ENCODE measurements around the gene BOC.
A peak's percentile ranks its signal among the peaks of the same experiment; 100 is the strongest.

The BOC gene

GRCh38 chr3:113174304-113174703 lies 37.1 kb upstream of the BOC start:
- TF ChIP-seq, protein P1, sequence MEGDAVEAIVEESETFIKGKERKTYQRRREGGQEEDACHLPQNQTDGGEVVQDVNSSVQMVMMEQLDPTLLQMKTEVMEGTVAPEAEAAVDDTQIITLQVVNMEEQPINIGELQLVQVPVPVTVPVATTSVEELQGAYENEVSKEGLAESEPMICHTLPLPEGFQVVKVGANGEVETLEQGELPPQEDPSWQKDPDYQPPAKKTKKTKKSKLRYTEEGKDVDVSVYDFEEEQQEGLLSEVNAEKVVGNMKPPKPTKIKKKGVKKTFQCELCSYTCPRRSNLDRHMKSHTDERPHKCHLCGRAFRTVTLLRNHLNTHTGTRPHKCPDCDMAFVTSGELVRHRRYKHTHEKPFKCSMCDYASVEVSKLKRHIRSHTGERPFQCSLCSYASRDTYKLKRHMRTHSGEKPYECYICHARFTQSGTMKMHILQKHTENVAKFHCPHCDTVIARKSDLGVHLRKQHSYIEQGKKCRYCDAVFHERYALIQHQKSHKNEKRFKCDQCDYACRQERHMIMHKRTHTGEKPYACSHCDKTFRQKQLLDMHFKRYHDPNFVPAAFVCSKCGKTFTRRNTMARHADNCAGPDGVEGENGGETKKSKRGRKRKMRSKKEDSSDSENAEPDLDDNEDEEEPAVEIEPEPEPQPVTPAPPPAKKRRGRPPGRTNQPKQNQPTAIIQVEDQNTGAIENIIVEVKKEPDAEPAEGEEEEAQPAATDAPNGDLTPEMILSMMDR (conservative IDR thresholded peaks at IDR 0.05; ENCODE audit: control insufficient read depth, insufficient read depth, low read depth, low read length): no peak
- H3K4me3 ChIP-seq (ENCODE audit: control insufficient read depth, low read depth, low read length): no peak overlapping the region
- no peak for DNase-seq (ENCODE audit: low read depth)

DNA sequence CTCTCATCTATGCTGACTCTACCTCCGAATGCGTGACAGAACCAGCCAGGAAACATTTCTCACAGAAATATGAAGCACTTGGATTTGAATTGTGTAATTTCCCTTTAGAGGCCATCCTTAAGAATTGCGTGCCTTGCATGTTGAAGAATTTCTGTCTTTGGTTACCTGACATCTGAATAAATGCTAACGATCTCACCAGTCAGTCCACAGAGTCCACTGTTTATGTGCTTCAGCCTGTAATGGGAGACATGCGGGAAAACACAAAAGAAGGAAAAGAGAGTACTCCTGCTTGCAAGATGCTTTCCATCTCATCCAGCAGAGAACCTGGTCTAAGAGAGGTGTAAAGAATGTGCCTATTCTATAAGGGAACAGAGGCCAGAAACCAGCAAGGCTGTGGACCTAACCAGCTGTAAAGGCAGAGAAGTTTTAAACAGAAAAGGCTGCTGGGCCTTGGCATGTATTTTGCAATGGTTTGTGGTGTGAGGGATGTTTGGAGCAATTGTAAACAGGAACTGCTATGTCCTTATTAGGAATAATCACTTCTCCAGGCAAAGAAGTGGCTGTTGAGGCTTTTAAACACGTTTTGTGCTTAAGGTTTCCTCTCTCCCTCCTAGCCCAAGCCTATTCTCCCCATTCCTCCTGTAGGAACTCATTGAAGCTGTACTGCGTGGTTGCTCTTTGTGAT lies 36.4 kb upstream of the BOC start:
- TF ChIP-seq, protein P1 (conservative IDR thresholded peaks at IDR 0.05; ENCODE audit: control insufficient read depth, insufficient read depth, low read depth, low read length): no peak
- DNase-seq (ENCODE audit: low read depth): peak; percentile 33

DNA sequence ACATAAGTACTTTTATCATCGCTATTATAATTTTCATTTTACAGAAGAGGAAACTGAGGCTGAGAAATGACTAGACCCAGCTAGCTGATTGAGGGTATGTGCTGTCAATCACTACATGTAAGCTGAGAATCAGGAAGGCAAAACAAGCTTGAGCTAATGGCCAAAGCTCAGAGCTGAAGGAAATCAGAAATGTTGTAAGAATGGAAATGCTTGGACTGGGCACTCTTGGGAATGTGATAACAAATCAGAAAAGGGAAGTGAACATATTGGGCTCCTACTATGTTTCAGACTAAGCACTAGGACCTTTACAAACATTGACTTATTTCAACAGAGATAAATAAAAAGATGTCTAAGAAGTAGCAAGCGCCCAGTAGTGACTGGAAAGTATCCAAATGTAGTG lies 33.8 kb upstream of the BOC start:
- TF ChIP-seq, protein P1 (conservative IDR thresholded peaks at IDR 0.05; ENCODE audit: control insufficient read depth, insufficient read depth, low read depth, low read length): no peak
- DNase-seq (ENCODE audit: low read depth): no peak
- no peak overlapping the region for H3K4me3 ChIP-seq (ENCODE audit: control insufficient read depth, low read depth, low read length)

More for the DNA sequence above, 36.4 kb upstream of the BOC start:
- H3K4me3 ChIP-seq (ENCODE audit: control insufficient read depth, low read depth, low read length): no peak overlapping the region

DNA sequence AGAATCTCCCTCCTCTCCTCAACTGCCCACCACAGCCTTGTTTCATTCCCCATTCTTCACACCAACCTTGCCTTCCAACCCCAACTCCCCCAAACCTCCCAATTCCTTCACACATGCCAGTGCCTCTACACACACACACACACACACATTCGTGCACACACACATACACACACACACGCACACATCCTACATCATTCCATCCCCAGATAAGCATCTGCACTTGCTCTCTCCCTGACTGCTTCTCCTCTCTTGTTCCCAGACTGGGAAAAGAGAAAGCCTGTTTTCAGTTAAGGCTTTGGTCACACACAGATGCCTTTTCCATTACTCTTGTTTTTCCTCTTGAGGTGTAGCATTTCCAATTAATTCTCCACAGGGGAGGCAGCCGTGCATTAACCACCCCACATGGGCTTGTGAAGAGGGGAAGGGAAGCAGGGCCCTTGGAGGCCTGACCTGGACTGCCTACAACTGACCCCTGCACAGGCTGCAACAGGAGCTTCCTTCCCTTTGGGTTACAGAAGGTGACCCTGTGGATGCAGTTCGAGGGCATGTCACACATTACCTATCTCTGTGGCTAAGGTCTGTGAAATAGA lies 32.0 kb upstream of the BOC start:
- TF ChIP-seq, protein P1 (conservative IDR thresholded peaks at IDR 0.05; ENCODE audit: control insufficient read depth, insufficient read depth, low read depth, low read length): no peak
- H3K4me3 ChIP-seq (ENCODE audit: control insufficient read depth, low read depth, low read length): no peak overlapping the region
- no peak for DNase-seq (ENCODE audit: low read depth)

DNA sequence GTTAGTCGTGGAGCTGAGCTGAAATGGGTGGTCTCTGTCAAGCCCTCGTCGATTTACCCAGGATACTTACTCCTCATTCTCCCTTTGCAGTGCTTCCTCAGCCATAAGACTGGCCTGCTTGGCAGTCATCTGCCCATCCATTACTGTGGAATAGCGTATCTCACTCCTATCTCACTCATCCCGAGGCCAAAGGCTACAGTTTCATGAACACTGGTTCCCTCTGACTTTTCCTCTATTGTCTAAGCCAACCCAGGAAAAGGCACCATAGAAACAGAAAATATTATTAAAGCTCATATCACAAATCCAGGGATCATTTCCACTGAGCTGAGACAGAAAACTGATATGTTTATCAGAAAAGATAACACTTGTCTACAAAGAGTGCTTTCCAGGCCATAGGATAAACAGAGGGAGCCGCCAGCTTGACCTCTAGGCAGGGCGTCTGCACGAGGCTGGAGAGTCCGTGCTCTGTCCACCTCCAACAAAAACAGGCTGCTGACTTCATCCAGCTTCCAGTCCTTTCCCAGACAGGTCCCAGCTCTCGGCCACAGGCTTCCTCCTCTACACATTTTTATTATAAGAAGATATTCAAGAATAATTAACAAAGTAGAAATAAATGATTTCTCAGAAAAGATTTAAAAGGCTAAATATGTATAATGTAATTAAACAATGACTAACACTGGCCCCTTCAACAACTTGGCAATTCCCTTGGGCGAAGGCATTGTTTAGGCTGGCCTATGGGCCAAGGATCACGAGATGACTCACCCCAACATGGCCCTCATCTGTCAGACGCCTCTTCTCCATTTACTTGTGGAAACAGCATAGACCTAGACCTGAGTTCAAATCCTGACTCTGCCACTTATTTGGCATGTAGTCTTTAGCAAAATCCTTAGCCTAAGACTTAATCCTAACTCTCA lies 27.4 kb upstream of the BOC start:
- DNase-seq (ENCODE audit: low read depth): peak; percentile 41
- H3K4me3 ChIP-seq (ENCODE audit: control insufficient read depth, low read depth, low read length): no peak overlapping the region
- TF ChIP-seq, protein P1 (conservative IDR thresholded peaks at IDR 0.05; ENCODE audit: control insufficient read depth, insufficient read depth, low read depth, low read length): no peak

DNA sequence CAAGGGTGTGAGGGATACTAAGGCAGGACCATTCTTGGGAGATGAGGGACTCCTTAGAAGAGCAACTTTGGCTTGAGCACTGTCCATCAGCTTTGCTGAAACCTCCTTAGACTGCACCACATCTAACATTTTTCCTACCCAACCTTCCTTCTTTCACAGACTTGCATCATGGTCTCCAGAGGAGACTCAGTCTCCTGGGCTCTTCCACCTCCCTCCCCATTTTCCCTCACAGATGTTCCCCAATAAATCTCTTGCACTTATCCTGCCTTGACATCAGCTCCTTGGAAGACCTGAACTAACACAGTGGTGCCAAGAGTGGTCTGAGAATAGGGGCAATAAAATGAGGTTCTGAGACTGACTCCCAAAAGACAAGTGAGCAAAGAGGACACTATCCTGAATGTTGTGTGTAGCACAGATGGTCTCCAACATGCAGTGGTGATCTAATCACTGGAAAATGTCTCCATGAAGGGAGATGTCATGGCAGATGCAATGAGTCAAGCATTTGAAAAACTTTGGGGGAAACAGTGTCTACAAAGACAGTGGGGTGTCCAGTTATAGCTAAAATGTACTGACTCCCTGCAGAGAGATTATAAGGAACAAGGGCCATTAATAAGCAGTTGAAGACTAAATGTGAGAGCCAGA lies 26.0 kb upstream of the BOC start:
- no peak overlapping the region for H3K4me3 ChIP-seq (ENCODE audit: control insufficient read depth, low read depth, low read length)
- TF ChIP-seq, protein P1 (conservative IDR thresholded peaks at IDR 0.05; ENCODE audit: control insufficient read depth, insufficient read depth, low read depth, low read length): no peak
- DNase-seq (ENCODE audit: low read depth): peak; percentile 36

Data from fibroblast of mammary gland (primary cell).